Activated CD4-positive, alpha-beta T cell treated with anti-CD3 and anti-CD28 coated beads for 4 hours (primary cell): ENCODE measurements around the gene CAMK1G.

Experiments used
- DNase-seq, 2 donors: peaks; one replicate each; pipeline ENCODE4 v3.0.0-alpha.2; 2020

CAMK1G gene

GRCh38 chr1:209601809-209602657 lies 18.5 kb downstream of the CAMK1G start:
- DNase-seq = peak in 1 of 2 donors; percentile 18

GRCh38 chr1:209603877-209604276 lies 20.4 kb downstream of the CAMK1G start:
- no peak for DNase-seq

GRCh38 chr1:209607102-209607794 lies 23.7 kb downstream of the CAMK1G start:
- no peak for DNase-seq

- no peak for DNase-seq
These were observed 24.3 kb downstream of the CAMK1G start for GRCh38 chr1:209607795-209608178.

GRCh38 chr1:209609041-209609790 lies 25.7 kb downstream of the CAMK1G start:
- no peak for DNase-seq

GRCh38 chr1:209609791-209610630 lies 26.5 kb downstream of the CAMK1G start:
- DNase-seq = no peak

- DNase-seq = no peak
These were observed 27.1 kb downstream of the CAMK1G start for GRCh38 chr1:209610631-209610905.

- DNase-seq = no peak
These were observed 28.5 kb downstream of the CAMK1G start for GRCh38 chr1:209611771-209612570.

GRCh38 chr1:209612646-209613399 lies 29.3 kb downstream of the CAMK1G start:
- DNase-seq = no peak

GRCh38 chr1:209613400-209614150 lies 30.1 kb downstream of the CAMK1G start:
- no peak for DNase-seq

- no peak for DNase-seq
These were observed 30.6 kb downstream of the CAMK1G start for GRCh38 chr1:209614151-209614420.

GRCh38 chr1:209614906-209615305 lies 31.4 kb downstream of the CAMK1G start:
- DNase-seq = no peak

GRCh38 chr1:209616366-209617046 lies 33.0 kb downstream of the CAMK1G start:
- no peak for DNase-seq

- no peak for DNase-seq
These were observed 33.6 kb downstream of the CAMK1G start for GRCh38 chr1:209617047-209617673.

- DNase-seq = no peak
These were observed 34.2 kb downstream of the CAMK1G start for GRCh38 chr1:209617755-209618154.

- no peak for DNase-seq
These were observed 34.8 kb downstream of the CAMK1G start for GRCh38 chr1:209618291-209618690.

GRCh38 chr1:209618756-209619420 lies 35.4 kb downstream of the CAMK1G start:
- DNase-seq = no peak

GRCh38 chr1:209619696-209620486 lies 36.4 kb downstream of the CAMK1G start:
- DNase-seq = no peak
